ENCODE measurements around the gene ERVH48-1. TPM values are rescaled to one million over a fixed set of nuclear protein-coding genes. Genes with fewer than 3 reads are reported as not detected.
"Not testable (repeated sequence)": the region's sequence is repeated elsewhere in the genome, so short reads cannot be mapped to it uniquely, and the experiment has no call there.

The ERVH48-1 gene
- total and polyA plus RNA-seq, 2 of the 8 experiments (the other 6 are each of a cell fraction or from before 2014, with no cell fraction given): 4.2 to 17.7 TPM

DNA sequence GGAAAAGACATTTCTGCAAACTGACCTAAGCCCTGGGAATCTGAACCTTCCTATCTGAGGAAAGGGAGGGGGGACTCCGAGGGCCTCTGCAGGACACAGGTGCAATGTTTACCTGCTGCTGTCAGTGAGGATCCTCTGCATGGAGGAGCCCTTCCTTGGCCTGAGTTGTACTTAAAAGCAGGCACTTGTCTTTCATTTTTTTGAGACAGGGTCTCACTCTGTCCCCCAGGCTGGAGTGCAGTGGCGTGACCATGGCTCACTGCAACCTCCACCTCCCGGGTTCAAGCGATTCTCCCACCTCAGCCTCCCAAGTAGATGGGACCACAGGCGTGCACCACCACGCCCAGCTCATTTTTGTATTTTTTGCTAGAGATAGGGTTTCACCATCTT lies 13.2 kb upstream of the ERVH48-1 start:
- H3K9me3 ChIP-seq (ENCODE audit: insufficient read depth in 2 of 2, low read depth in 1 of 2, low read length in 1 of 2); H3K36me3 ChIP-seq (ENCODE audit: control insufficient read depth in 2 of 4, insufficient read depth in 4 of 4, low read length in 3 of 4); H3K56ac ChIP-seq (replicated peaks; ENCODE audit: insufficient read length, low read depth, low read length); H4K5ac ChIP-seq (ENCODE audit: insufficient read length, low read depth, low read length); DNase-seq (ENCODE audit: low read depth in 1 of 2, low spot score in 2 of 2); H3K27me3 ChIP-seq (replicated peaks in 1 of 4; ENCODE audit: control insufficient read depth in 3 of 4, extremely low read depth in 1 of 4, insufficient read depth in 3 of 4, low read length in 3 of 4); H3K79me2 ChIP-seq (ENCODE audit: control insufficient read depth in 1 of 2, insufficient read depth in 2 of 2, low read length in 2 of 2); H3K9ac ChIP-seq (replicated peaks in 1 of 4; ENCODE audit: extremely low read depth in 1 of 4, low read depth in 3 of 4, low read length in 3 of 4); H3K79me1 ChIP-seq (ENCODE audit: low read depth, low read length); FAIRE-seq; H3K27ac ChIP-seq (ENCODE audit: low read depth, low read length); H3K4me2 ChIP-seq (ENCODE audit: insufficient read depth in 1 of 2, low read depth in 2 of 2, low read length in 2 of 2); H4K20me1 ChIP-seq (replicated peaks in 1 of 2; ENCODE audit: control insufficient read depth in 1 of 2, insufficient read depth in 2 of 2, low read length in 2 of 2); H2AFZ ChIP-seq (ENCODE audit: low read length); H4K91ac ChIP-seq (replicated peaks; ENCODE audit: insufficient read length, low read length); H2BK15ac ChIP-seq (ENCODE audit: low read length); H3K14ac ChIP-seq (ENCODE audit: insufficient read length); H3K23me2 ChIP-seq (ENCODE audit: low read depth, low read length); H4K8ac ChIP-seq (ENCODE audit: extremely low read depth, insufficient read depth, low read length); H3K4me3 ChIP-seq (ENCODE audit: extremely low read depth in 1 of 4, insufficient read depth in 2 of 4, low read depth in 3 of 4, low read length in 4 of 4); H3K23ac ChIP-seq (ENCODE audit: insufficient read length): not testable (repeated sequence)
- peaks cover 0 to 25% (median 12%) of the 10 kb centered on the region in 4 experiments; a peak in 6 of 7 replicates for H3K4me1 ChIP-seq (replicated peaks in 1 of 4; ENCODE audit: control insufficient read depth in 3 of 4, insufficient read depth in 4 of 4, low read length in 3 of 4)
- peak overlapping the region; percentile 84 for H2AK5ac ChIP-seq (ENCODE audit: low read depth, low read length)
- peak overlapping the region; percentile 86 for H2BK12ac ChIP-seq (ENCODE audit: low read depth, low read length)
- TF ChIP-seq RAD21 (IDR thresholded peaks at IDR 0.05 in 1 of 2, conservative IDR thresholded peaks at IDR 0.05 in 1 of 2; ENCODE audit: low read depth in 2 of 2, low read length in 2 of 2): peak; percentile 13 to 28; a peak in 2 of 4 replicates
- TF ChIP-seq, protein P1, sequence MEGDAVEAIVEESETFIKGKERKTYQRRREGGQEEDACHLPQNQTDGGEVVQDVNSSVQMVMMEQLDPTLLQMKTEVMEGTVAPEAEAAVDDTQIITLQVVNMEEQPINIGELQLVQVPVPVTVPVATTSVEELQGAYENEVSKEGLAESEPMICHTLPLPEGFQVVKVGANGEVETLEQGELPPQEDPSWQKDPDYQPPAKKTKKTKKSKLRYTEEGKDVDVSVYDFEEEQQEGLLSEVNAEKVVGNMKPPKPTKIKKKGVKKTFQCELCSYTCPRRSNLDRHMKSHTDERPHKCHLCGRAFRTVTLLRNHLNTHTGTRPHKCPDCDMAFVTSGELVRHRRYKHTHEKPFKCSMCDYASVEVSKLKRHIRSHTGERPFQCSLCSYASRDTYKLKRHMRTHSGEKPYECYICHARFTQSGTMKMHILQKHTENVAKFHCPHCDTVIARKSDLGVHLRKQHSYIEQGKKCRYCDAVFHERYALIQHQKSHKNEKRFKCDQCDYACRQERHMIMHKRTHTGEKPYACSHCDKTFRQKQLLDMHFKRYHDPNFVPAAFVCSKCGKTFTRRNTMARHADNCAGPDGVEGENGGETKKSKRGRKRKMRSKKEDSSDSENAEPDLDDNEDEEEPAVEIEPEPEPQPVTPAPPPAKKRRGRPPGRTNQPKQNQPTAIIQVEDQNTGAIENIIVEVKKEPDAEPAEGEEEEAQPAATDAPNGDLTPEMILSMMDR (IDR thresholded peaks at IDR 0.05; ENCODE audit: control extremely low read depth in 1 of 3, insufficient read depth in 1 of 3, low read depth in 1 of 3, low read length in 3 of 3): peak; percentile 13 to 22 (median 19); a peak in 3 of 4 replicates
- peak overlapping the region; percentile 94 for H3K18ac ChIP-seq (ENCODE audit: extremely low read depth, low read length)
- ChIA-PET POLR2A (ENCODE audit: partially characterized antibody) (interaction anchor here (1.3 to 3.6 kb wide), 6 partner anchors 9 to 53 kb away, joined by 4 to 37 read pairs (median 7); partner anchors contain the start of gene ERVH48-1), CTCF (ENCODE audit: partially characterized antibody) (interaction anchor here (0.8 to 3.2 kb wide), 4 partner anchors 11 to 33 kb away, joined by 3 to 10 read pairs (median 6); no protein-coding TSS in a partner anchor)
- peak overlapping the region; percentile 21 for H3K4ac ChIP-seq (replicated peaks; ENCODE audit: insufficient read length, low read depth, low read length)
- peak overlapping the region; percentile 98; the same call in 1 of the 2 replicates for H2BK5ac ChIP-seq (ENCODE audit: low read depth, low read length)
- peak overlapping the region; percentile 88 for H2BK20ac ChIP-seq (ENCODE audit: low read length)
- 84% methylated on average over 6 of the region's 6 CpGs; no CpG with 5 or more reads in 1 of the 2 experiments for WGBS, 2 experiments (ENCODE audit: extremely low coverage in 1 of 2, insufficient coverage in 1 of 2, insufficient read length in 1 of 2, insufficient replicate concordance in 2 of 2, low coverage in 1 of 2, low lambda C conversion rate in 2 of 2, missing lambda C conversion rate in 1 of 2)
- H2BK120ac ChIP-seq (replicated peaks; ENCODE audit: low read depth, low read length): peak overlapping the region; percentile 62
